Stimulated activated naive CD8-positive, alpha-beta T cell treated with anti-CD3 and anti-CD28 coated beads, Interleukin-15, amount 100 ng/mL, for 72 hours (primary cell): ENCODE data around the gene HECTD2.

Experiments used
- ATAC-seq: fragments of 150-1000 bp; cut with Tn5 transposase; 2 replicates; pipeline ENCODE4 v1.10.0; 2021; ENCODE audit warnings: mild to moderate bottlenecking, moderate library complexity
- DNase-seq, 2 donors: peaks; one replicate each; pipeline ENCODE4 v3.0.0; 2021 to 2022
- H3K27ac Mint-ChIP-seq, 2 donors: one replicate each; pipeline ENCODE4 v1.8.0; 2022; ENCODE audit warnings: mild to moderate bottlenecking in 2 of 2, mixed read lengths in 2 of 2, moderate library complexity in 2 of 2
- H3K27me3 Mint-ChIP-seq: one replicate; pipeline ENCODE4 v1.8.0; 2022; ENCODE audit warnings: mixed read lengths
- H3K4me1 Mint-ChIP-seq: one replicate; pipeline ENCODE4 v1.8.0; 2022; ENCODE audit warnings: mild to moderate bottlenecking, mixed read lengths
- H3K4me3 Mint-ChIP-seq, 2 donors: one replicate each; pipeline ENCODE4 v1.8.0; 2022; ENCODE audit warnings: mild to moderate bottlenecking in 2 of 2, mixed read lengths in 2 of 2, moderate library complexity in 1 of 2
- H3K9me3 Mint-ChIP-seq, 2 donors: one replicate each; pipeline ENCODE4 v1.8.0; 2022; ENCODE audit warnings: mixed read lengths in 2 of 2

HECTD2 gene

GRCh38 chr10:91406322-91406721, 3.8 kb upstream of the HECTD2 start:
- ATAC-seq (no peak), DNase-seq (no peak)
- Mint-ChIP-seq H3K9me3 (no peaks in the 10 kb centered on the region), H3K27ac (no peak overlapping the region), H3K27me3 (peaks cover 21% of the 10 kb centered on the region), H3K4me3 (no peak overlapping the region), H3K4me1 (peaks cover 8% of the 10 kb centered on the region)

DNA sequence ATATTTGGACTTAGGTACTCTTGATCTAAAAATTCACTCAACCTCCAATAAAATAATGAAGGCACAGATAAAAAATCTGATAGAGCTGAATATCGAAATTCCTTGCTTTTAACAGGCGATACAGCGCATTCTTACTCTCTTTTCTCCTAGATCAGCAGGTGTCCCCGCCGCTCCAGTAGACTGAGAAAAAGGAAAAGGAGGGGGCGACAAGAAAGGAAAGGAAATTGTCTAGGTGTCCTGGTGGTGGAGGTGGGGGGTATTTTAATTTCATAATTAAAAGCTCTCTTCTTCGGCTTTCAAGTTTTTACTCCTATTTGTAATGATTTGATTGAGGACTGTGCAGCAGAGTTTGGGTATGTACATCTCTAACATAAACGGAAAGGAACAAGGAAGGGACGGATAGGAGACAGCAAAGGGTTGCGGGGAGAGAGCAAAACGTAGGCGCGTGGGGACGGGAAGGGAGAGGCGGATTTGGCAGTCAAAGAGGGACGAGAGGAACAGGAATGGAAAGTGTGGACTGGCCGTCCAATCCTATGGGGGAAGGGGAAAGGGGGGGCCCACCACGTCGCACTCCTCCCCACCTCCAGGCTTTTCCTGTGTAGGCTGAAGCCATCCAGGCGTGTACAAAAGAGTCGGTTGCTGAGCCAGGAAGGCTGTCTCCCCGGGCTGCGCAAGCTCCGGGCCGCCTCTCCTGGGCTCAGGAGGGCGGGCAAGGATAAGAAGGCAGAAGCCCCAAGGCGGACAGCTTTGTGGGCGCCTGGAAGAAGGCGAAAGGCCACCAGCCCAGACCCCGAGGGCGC, 875 bp upstream of the HECTD2 start:
- peaks cover 8% of the 10 kb centered on the region for H3K4me1 Mint-ChIP-seq
- H3K27ac Mint-ChIP-seq: peak overlapping the region; percentile 91 to 99
- H3K4me3 Mint-ChIP-seq: peak overlapping the region; percentile 76 to 96
- DNase-seq: no peak
- H3K9me3 Mint-ChIP-seq: no peaks in the 10 kb centered on the region
- peaks cover 21% of the 10 kb centered on the region for H3K27me3 Mint-ChIP-seq
- ATAC-seq: peak; percentile 32

DNA sequence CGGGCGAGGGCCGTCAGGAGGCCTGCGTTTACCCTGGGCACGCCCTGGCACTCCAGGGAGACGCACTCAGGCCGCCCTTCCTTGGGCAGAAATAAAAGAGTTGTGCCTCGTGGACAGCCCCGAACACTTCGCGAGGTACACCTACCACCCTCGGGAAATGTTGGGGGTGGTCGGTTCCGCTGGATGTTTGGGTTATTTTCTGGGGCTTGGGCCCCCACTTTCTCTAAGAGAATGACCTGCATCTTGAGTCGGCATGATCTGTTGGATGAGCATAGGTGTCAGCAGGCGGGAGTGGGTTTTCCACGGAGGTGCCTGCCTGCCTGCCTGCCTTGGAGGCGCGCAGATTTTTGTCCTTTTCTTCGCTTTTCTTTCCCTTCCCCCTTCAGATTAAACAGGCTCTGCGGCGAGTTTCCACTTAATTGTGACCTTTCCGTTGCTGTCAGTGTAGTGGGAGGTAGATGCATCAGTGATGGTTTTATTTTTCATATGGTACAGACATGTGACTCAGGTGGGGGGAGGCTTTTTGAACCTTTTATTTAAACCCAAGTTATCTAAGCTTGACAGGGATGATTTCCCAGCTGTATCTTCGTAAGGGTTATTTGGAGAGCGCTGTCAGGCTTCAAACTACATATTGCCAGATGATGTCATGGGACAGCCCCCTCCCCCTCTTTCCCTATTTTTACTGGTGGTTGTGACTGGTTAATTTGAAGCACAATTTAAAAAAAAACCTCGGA, 661 bp downstream of the HECTD2 start:
- Mint-ChIP-seq H3K27me3 (peaks cover 15% of the 10 kb centered on the region), H3K9me3 (no peaks in the 10 kb centered on the region), H3K27ac (peak overlapping the region; percentile 72 to 93), H3K4me1 (peaks cover 8% of the 10 kb centered on the region), H3K4me3 (peak overlapping the region; percentile 81 to 92)
- ATAC-seq: peak; percentile 21
- no peak for DNase-seq

GRCh38 chr10:91411621-91412020, 1.5 kb downstream of the HECTD2 start:
- Mint-ChIP-seq H3K9me3 (no peaks in the 10 kb centered on the region), H3K4me3 (peak overlapping the region in 1 of 2 donors; percentile 92), H3K27ac (no peak overlapping the region)

GRCh38 chr10:91412354-91413087, 2.4 kb downstream of the HECTD2 start:
- DNase-seq: no peak
- no peak for ATAC-seq
- H3K4me1 Mint-ChIP-seq: peaks cover 8% of the 10 kb centered on the region
- no peak overlapping the region for H3K4me3 Mint-ChIP-seq
- no peaks in the 10 kb centered on the region for H3K9me3 Mint-ChIP-seq
- H3K27me3 Mint-ChIP-seq: peaks cover 5% of the 10 kb centered on the region
- H3K27ac Mint-ChIP-seq: no peak overlapping the region

More at GRCh38 chr10:91411621-91412020, 1.5 kb downstream of the HECTD2 start:
- H3K27me3 Mint-ChIP-seq: peaks cover 7% of the 10 kb centered on the region
- H3K4me1 Mint-ChIP-seq: peaks cover 8% of the 10 kb centered on the region
- DNase-seq: no peak
- no peak for ATAC-seq

DNA sequence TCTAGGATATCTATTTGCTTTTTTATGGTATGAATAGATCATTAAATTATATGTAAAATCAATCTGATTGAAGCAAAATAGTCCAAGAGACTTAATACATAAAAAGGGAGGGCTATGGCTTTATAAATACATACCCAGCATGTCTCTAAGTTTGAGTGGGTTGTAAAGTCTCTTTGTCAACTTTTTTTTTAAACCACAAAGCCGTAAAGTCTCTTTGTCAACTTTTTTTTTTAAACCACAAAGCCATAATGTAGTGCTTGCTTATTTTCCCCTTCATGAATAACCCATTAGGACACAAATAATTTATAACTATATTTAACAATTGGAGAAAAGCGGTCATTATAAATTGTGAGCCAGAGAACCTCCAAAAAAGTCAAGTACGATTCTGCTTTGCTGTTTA, 5.7 kb downstream of the HECTD2 start:
- no peak overlapping the region for H3K27ac Mint-ChIP-seq
- H3K4me3 Mint-ChIP-seq: no peak overlapping the region
- DNase-seq: no peak
- H3K4me1 Mint-ChIP-seq: peaks cover 6% of the 10 kb centered on the region
- no peaks in the 10 kb centered on the region for H3K27me3 Mint-ChIP-seq
- H3K9me3 Mint-ChIP-seq: no peaks in the 10 kb centered on the region
- no peak for ATAC-seq

- Mint-ChIP-seq H3K27ac (no peak overlapping the region), H3K27me3 (no peaks in the 10 kb centered on the region), H3K9me3 (no peaks in the 10 kb centered on the region), H3K4me3 (no peak overlapping the region), H3K4me1 (peaks cover 7% of the 10 kb centered on the region)
- ATAC-seq (no peak), DNase-seq (no peak)
Observed at GRCh38 chr10:91416339-91416855, 6.3 kb downstream of the HECTD2 start.

DNA sequence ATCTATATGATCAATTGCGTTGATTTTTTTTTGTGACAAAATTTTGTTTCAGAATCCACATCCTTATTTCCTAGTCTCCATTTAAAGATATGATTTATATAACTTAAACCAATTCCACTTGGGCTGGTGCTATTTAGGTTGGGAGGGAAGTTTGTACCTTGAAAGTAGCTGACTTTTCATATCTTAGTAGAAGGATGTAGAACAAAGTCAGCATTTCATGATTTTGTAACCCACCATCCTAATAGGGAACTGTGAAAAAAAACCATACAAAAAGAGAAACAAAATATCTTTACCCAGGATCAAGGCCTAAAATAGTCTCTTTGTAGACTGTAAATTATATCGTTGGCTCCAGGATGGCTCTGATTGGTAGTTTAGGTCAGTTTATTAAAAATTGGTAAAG, 8.3 kb downstream of the HECTD2 start:
- Mint-ChIP-seq H3K4me1 (peaks cover 7% of the 10 kb centered on the region), H3K4me3 (no peak overlapping the region), H3K27me3 (no peaks in the 10 kb centered on the region), H3K27ac (no peak overlapping the region), H3K9me3 (no peaks in the 10 kb centered on the region)
- ATAC-seq (no peak), DNase-seq (no peak)

GRCh38 chr10:91420868-91421267, 10.7 kb downstream of the HECTD2 start:
- H3K27ac Mint-ChIP-seq: no peak overlapping the region

DNA sequence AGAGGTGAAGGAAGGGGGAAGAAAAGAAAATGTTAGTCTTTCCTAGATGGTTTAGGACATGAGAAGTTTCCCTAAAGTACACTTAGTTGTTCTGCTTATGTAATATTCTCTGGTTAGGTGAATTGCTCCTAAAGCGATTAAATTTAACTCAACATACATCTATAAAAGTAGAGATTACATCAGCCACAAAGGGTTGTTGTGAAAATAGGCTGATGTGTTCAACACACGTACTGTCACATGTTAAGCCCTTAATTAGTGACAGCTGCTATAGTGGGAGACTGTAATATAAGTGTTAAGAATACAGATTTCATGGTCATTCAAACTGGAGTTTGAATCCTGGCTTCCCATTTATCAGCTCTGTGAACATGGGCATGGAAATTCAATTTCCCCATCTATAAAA, 12.8 kb downstream of the HECTD2 start:
- Mint-ChIP-seq H3K4me1 (peaks cover 7% of the 10 kb centered on the region), H3K27me3 (no peaks in the 10 kb centered on the region), H3K9me3 (no peaks in the 10 kb centered on the region), H3K4me3 (no peak overlapping the region), H3K27ac (no peak overlapping the region)
- ATAC-seq (no peak), DNase-seq (no peak)

More at GRCh38 chr10:91420868-91421267, 10.7 kb downstream of the HECTD2 start:
- Mint-ChIP-seq H3K4me1 (peaks cover 7% of the 10 kb centered on the region), H3K27me3 (no peaks in the 10 kb centered on the region), H3K9me3 (no peaks in the 10 kb centered on the region), H3K4me3 (no peak overlapping the region)
- DNase-seq: no peak
- ATAC-seq: peak; percentile 53

DNA sequence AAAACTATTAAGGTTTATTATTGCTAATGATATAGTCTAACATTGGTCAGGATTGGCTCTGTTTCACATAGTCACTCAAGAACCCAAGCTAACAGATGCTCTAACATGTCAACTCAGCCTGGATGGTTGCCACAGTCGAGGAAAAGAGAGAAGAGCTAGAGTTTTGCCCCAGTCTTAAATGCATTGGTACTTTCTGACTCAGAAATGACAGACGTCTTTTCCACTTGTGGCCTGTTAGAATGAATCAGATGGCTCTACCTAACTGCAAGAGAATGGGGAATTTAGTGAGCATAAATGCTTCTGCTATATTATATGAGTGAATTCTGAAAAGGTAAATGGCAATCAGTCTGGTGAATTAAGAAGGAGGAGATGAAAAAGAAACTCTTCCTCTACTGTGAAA, 13.9 kb downstream of the HECTD2 start:
- DNase-seq (no peak), ATAC-seq (peak; percentile 61)
- H3K4me1 Mint-ChIP-seq: peaks cover 7% of the 10 kb centered on the region
- H3K9me3 Mint-ChIP-seq: no peaks in the 10 kb centered on the region
- no peak overlapping the region for H3K4me3 Mint-ChIP-seq
- no peaks in the 10 kb centered on the region for H3K27me3 Mint-ChIP-seq
- no peak overlapping the region for H3K27ac Mint-ChIP-seq

- DNase-seq: no peak
- Mint-ChIP-seq H3K4me3 (no peak overlapping the region), H3K27ac (no peak overlapping the region), H3K4me1 (peaks cover 6% of the 10 kb centered on the region), H3K27me3 (no peaks in the 10 kb centered on the region), H3K9me3 (no peaks in the 10 kb centered on the region)
- no peak for ATAC-seq
Observed at GRCh38 chr10:91432175-91432574, 22.0 kb downstream of the HECTD2 start.

- Mint-ChIP-seq H3K27me3 (no peaks in the 10 kb centered on the region), H3K4me3 (no peak overlapping the region), H3K9me3 (peaks cover 2 to 7% of the 10 kb centered on the region in 2 donors), H3K4me1 (peaks cover 6% of the 10 kb centered on the region), H3K27ac (no peak overlapping the region)
- ATAC-seq (no peak), DNase-seq (no peak)
Observed at GRCh38 chr10:91433620-91434019, 23.5 kb downstream of the HECTD2 start.

- H3K27ac Mint-ChIP-seq: no peak overlapping the region
- no peak overlapping the region for H3K4me3 Mint-ChIP-seq
- DNase-seq (no peak), ATAC-seq (peak; percentile 53)
- H3K4me1 Mint-ChIP-seq: peaks cover 6% of the 10 kb centered on the region
- H3K27me3 Mint-ChIP-seq: no peaks in the 10 kb centered on the region
- H3K9me3 Mint-ChIP-seq: peaks cover 6 to 7% of the 10 kb centered on the region in 2 donors
Observed at GRCh38 chr10:91434041-91434440, 23.9 kb downstream of the HECTD2 start.

DNA sequence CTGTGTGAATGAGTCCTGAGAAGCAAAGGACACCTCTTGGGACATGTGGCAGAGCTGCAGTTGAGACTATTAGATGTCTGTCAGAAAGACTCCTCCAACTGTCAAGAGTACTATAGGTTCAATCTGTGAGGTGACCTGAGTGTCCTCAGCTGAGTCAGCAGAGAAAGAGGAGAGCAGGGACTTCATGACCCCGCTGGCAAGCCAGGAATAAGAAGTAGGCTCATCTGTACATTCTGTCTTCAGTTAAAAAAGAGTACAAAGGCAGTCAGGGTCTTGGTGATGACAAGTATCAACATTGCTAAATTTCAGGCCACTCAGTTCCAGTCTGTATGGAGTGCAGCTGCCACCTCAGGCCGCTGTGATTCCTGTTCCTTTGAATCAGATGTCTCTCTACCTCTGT, 25.1 kb downstream of the HECTD2 start:
- no peak overlapping the region for H3K27ac Mint-ChIP-seq
- no peaks in the 10 kb centered on the region for H3K27me3 Mint-ChIP-seq
- H3K4me1 Mint-ChIP-seq: peaks cover 6% of the 10 kb centered on the region
- DNase-seq (no peak), ATAC-seq (no peak)
- H3K9me3 Mint-ChIP-seq: peaks cover 7% of the 10 kb centered on the region in 2 donors
- H3K4me3 Mint-ChIP-seq: no peak overlapping the region
